WTC11 (cell line): ENCODE measurements around the gene PLXNB2.

Experiments used
- ATF2 ChIP-seq: sonication (generic); formaldehyde crosslinking; IDR thresholded peaks from 2 replicates; pipeline ENCODE4 v1.8.1; 2022; ENCODE audit warnings: low read depth, missing genetic modification reagents, borderline replicate concordance
- ATF3 ChIP-seq: sonication (generic); formaldehyde crosslinking; conservative IDR thresholded peaks from 2 replicates; pipeline ENCODE4 v1.8.1; 2022; ENCODE audit warnings: mild to moderate bottlenecking, missing genetic modification reagents
- CREB1 ChIP-seq: sonication (generic); formaldehyde crosslinking; IDR thresholded peaks from 2 replicates; pipeline ENCODE4 v1.8.0; 2023; ENCODE audit warnings: mild to moderate bottlenecking, missing genetic modification reagents
- CREM ChIP-seq: sonication (generic); formaldehyde crosslinking; IDR thresholded peaks from 2 replicates; pipeline ENCODE4 v1.8.1; 2022; ENCODE audit warnings: mild to moderate bottlenecking, missing genetic modification reagents, moderate library complexity
- CTCF ChIP-seq: fragments of 200-600 bp; IDR thresholded peaks from 2 replicates; pipeline ENCODE4 v1.8.0; 2022; ENCODE audit warnings: antibody characterized with exemption
- MAX ChIP-seq: sonication (generic); formaldehyde crosslinking; IDR thresholded peaks from 2 replicates; pipeline ENCODE4 v1.8.0; 2022; ENCODE audit warnings: mild to moderate bottlenecking, missing genetic modification reagents
- MXD4 ChIP-seq: fragments of 250-450 bp; sonication (Bioruptor Pico); IDR thresholded peaks from 2 replicates; pipeline ENCODE4 v1.8.0; 2021; ENCODE audit warnings: mild to moderate bottlenecking, moderate library complexity, borderline replicate concordance
- SP1 ChIP-seq: sonication (generic); formaldehyde crosslinking; conservative IDR thresholded peaks from 2 replicates; pipeline ENCODE4 v1.8.1; 2022; ENCODE audit warnings: missing genetic modification reagents
- TP53 ChIP-seq: sonication (generic); formaldehyde crosslinking; IDR thresholded peaks from 2 replicates; pipeline ENCODE4 v1.8.1; 2023; ENCODE audit warnings: mild to moderate bottlenecking, missing genetic modification reagents

GRCh38 chr22:50271519-50271970 is 35.9 kb downstream of the PLXNB2 start:
- TF ChIP-seq TP53 (CRISPR knock-in tag) = no peak
- no peak for TF ChIP-seq MAX (CRISPR knock-in tag)
- TF ChIP-seq MXD4 (CRISPR knock-in tag) = no peak
- TF ChIP-seq CTCF = no peak
- TF ChIP-seq ATF2 (CRISPR knock-in tag) = no peak
- no peak for TF ChIP-seq CREB1 (CRISPR knock-in tag)
- no peak for TF ChIP-seq CREM
- TF ChIP-seq ATF3 (CRISPR knock-in tag) = no peak
- 0 out of 2 replicates have a peak, but pooled peaks have one; percentile 46 for TF ChIP-seq SP1
